Measurements from ENCODE around the gene ACTR2. TPM values are rescaled to one million over a fixed set of nuclear protein-coding genes. Genes with fewer than 3 reads are reported as not detected.

ACTR2 gene
- total and polyA plus RNA-seq, 7 donors, result 38.9 to 99.0 (median 84.1) TPM

- Histone ChIP-seq H3K27me3 (ENCODE audit: insufficient read depth in 3 of 3, low read length in 2 of 3) (no peaks in the 10 kb centered on the region), H3K4me3 (no peak overlapping the region), H3K9me3 (no peaks in the 10 kb centered on the region), H3K36me3 (ENCODE audit: insufficient read depth in 1 of 2, low read depth in 1 of 2) (no peaks in the 10 kb centered on the region), H3K4me1 (peaks cover 9% of the 10 kb centered on the region), H3K27ac (peak overlapping the region; percentile 71)
- no peak for TF ChIP-seq CTCF (IDR thresholded peaks at IDR 0.05)
- intact Hi-C loops (cut with DNase I), result no loop called here
- ATAC-seq, result peak in 1 of 4 donors; percentile 47
- DNase-seq, result no peak
- 59 to 74% (median 69%) methylated on average over 2 of the region's 2 CpGs for WGBS, 3 donors
Observed at GRCh38 chr2:65199166-65199565, 28.5 kb upstream of the ACTR2 start.

GRCh38 chr2:65199891-65200290 lies 27.7 kb upstream of the ACTR2 start:
- intact Hi-C loops (cut with DNase I), result no loop called here
- peak in 1 of 4 donors; percentile 10 for ATAC-seq
- 73 to 90% (median 89%) methylated on average over 3 of the region's 3 CpGs for WGBS, 3 donors
- Histone ChIP-seq H3K9me3 (no peaks in the 10 kb centered on the region), H3K4me3 (no peak overlapping the region), H3K36me3 (ENCODE audit: insufficient read depth in 1 of 2, low read depth in 1 of 2) (no peaks in the 10 kb centered on the region), H3K4me1 (peaks cover 9% of the 10 kb centered on the region), H3K27ac (no peak overlapping the region), H3K27me3 (ENCODE audit: insufficient read depth in 3 of 3, low read length in 2 of 3) (no peaks in the 10 kb centered on the region)
- no peak for DNase-seq
- no peak for TF ChIP-seq CTCF (IDR thresholded peaks at IDR 0.05)

- H3K36me3 ChIP-seq (ENCODE audit: insufficient read depth in 1 of 2, low read depth in 1 of 2), result no peaks in the 10 kb centered on the region
- no peaks in the 10 kb centered on the region for H3K9me3 ChIP-seq
- intact Hi-C loops (cut with DNase I), result no loop called here
- no peaks in the 10 kb centered on the region for H3K4me1 ChIP-seq
- H3K27ac ChIP-seq, result no peak overlapping the region
- DNase-seq (peak in 1 of 2 donors; percentile 77), ATAC-seq (peak in 1 of 4 donors; percentile 66)
- no peak for TF ChIP-seq CTCF (IDR thresholded peaks at IDR 0.05)
- 93 to 94% (median 94%) methylated on average over 20 of the region's 20 CpGs for WGBS, 3 donors
- no peak overlapping the region for H3K4me3 ChIP-seq
- no peaks in the 10 kb centered on the region for H3K27me3 ChIP-seq (ENCODE audit: insufficient read depth in 3 of 3, low read length in 2 of 3)
Observed at GRCh38 chr2:65204461-65205210, 23.0 kb upstream of the ACTR2 start.

- Histone ChIP-seq H3K27me3 (ENCODE audit: insufficient read depth in 3 of 3, low read length in 2 of 3) (no peaks in the 10 kb centered on the region), H3K9me3 (no peaks in the 10 kb centered on the region), H3K4me1 (no peaks in the 10 kb centered on the region), H3K27ac (no peak overlapping the region), H3K36me3 (ENCODE audit: insufficient read depth in 1 of 2, low read depth in 1 of 2) (no peaks in the 10 kb centered on the region), H3K4me3 (no peak overlapping the region)
- ATAC-seq (no peak), DNase-seq (no peak)
- intact Hi-C loops (cut with DNase I), result no loop called here
- TF ChIP-seq CTCF (IDR thresholded peaks at IDR 0.05), result no peak
- 83 to 93% (median 87%) methylated on average over 3 of the region's 3 CpGs for WGBS, 3 donors
Observed at GRCh38 chr2:65212115-65212514, 15.5 kb upstream of the ACTR2 start.

GRCh38 chr2:65212619-65213018 lies 15.0 kb upstream of the ACTR2 start:
- intact Hi-C loops (cut with DNase I), result no loop called here
- H3K9me3 ChIP-seq, result no peaks in the 10 kb centered on the region
- H3K27me3 ChIP-seq (ENCODE audit: insufficient read depth in 3 of 3, low read length in 2 of 3), result no peaks in the 10 kb centered on the region
- no peaks in the 10 kb centered on the region for H3K36me3 ChIP-seq (ENCODE audit: insufficient read depth in 1 of 2, low read depth in 1 of 2)
- no peak overlapping the region for H3K4me3 ChIP-seq
- DNase-seq, result no peak
- no peaks in the 10 kb centered on the region for H3K4me1 ChIP-seq
- no peak for TF ChIP-seq CTCF (IDR thresholded peaks at IDR 0.05)
- H3K27ac ChIP-seq, result no peak overlapping the region
- ATAC-seq, result no peak

Data from psoas muscle (tissue), 8 donors.